SK-N-SH (cell line): ENCODE results near the gene GPX5.

ENCODE experiments used
- EP300 ChIP-seq, 2 experiments: IDR thresholded peaks; 2 replicates each; pipeline versions ENCODE4 v1.4.0 to v1.6.1; 2012; ENCODE audit warnings: borderline replicate concordance in 1 of 2, low read depth in 1 of 2, low read length in 1 of 2
- EZH2phosphoT487 ChIP-seq: fragments of 200-600 bp; sonication (generic); IDR thresholded peaks from 2 replicates; pipeline ENCODE4 v1.6.1; 2017; ENCODE audit warnings: low read depth, mixed run types, mild to moderate bottlenecking, antibody characterized with exemption, moderate library complexity, borderline replicate concordance
- FOSL2 ChIP-seq: IDR thresholded peaks from 2 replicates; pipeline ENCODE4 v1.4.0; 2012; ENCODE audit warnings: low read depth, mild to moderate bottlenecking, moderate library complexity, borderline replicate concordance
- MXI1 ChIP-seq: IDR thresholded peaks from 2 replicates; pipeline ENCODE4 v1.6.1; 2012; ENCODE audit warnings: mild to moderate bottlenecking, low read depth, low read length, improper control_type of control experiment
- POLR2AphosphoS5 ChIP-seq: IDR thresholded peaks from 2 replicates; pipeline ENCODE4 v1.6.1; 2012; ENCODE audit warnings: low read depth, low read length
- RAD21 ChIP-seq: IDR thresholded peaks from 2 replicates; pipeline ENCODE4 v1.6.1; 2012; ENCODE audit warnings: mild to moderate bottlenecking, low read length
- RFX5 ChIP-seq: IDR thresholded peaks from 2 replicates; pipeline ENCODE4 v1.6.1; 2012; ENCODE audit warnings: mild to moderate bottlenecking, improper control_type of control experiment, low read length
- TCF12 ChIP-seq: IDR thresholded peaks from 2 replicates; pipeline ENCODE4 v1.4.0; 2012
- YY1 ChIP-seq: IDR thresholded peaks from 2 replicates; pipeline ENCODE4 v1.4.0; 2012; ENCODE audit warnings: low read depth, mild to moderate bottlenecking
- TF ChIP-seq, protein P1 (sequence below): fragments of 200-600 bp; sonication (generic); IDR thresholded peaks from 2 replicates; pipeline ENCODE4 v1.6.1; 2017; ENCODE audit warnings: antibody characterized with exemption, mild to moderate bottlenecking, moderate library complexity
- TF ChIP-seq, protein P2 (sequence below): IDR thresholded peaks from 2 replicates; pipeline ENCODE4 v1.4.0; 2012; ENCODE audit warnings: low read depth
- TF ChIP-seq, protein P3 (sequence below): fragments of 150-350 bp; IDR thresholded peaks from 2 replicates; pipeline ENCODE4 v1.6.1; 2017; ENCODE audit warnings: antibody characterized with exemption, low read length, low read depth, borderline replicate concordance

DNA sequence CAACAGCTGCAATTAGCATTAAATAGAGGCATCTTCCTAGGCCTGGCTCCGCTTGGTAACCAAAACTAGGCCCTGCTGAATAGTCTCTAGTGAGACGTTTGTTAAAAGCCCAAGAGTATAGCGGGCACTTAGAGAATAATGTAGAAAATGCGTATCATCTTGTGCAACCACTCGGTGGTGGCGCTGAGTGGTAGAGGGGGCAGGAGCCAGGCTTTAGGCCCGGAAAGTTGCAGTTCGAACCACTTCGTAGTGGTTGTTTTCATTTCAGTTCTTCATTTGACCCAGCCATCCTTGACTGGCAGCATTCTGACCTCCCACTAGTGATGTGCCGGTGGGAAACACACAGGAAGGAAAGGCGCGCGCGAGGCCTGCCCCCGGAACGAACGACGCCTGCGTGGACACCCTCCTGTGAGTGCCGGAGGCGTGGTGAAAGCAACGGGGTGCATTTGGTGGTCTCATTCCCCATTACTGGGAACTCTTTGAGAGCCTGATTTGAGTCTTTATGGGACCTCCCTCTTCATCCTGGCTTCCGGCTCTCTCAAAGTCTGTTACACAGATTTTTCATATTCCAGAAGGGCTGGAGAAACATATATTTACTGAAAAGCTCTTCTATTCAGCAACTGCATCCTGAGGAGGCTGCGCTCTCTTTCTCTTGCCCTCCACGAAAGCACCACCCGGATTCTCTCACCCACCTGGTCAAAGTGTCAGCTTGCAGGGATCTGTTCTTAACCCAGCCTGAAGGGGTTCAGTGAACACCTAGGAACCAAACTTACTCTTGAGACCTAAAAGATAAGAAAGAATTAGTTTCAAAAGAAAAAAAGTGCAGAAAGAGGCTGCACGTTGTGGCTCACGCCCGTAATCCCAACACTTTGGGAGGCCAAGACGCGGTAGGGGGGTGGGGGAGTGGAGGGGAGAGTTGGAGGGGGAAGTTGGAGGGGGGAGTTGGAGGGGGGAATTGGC lies 18.2 kb downstream of the GPX5 start:
- TF ChIP-seq, protein P1, sequence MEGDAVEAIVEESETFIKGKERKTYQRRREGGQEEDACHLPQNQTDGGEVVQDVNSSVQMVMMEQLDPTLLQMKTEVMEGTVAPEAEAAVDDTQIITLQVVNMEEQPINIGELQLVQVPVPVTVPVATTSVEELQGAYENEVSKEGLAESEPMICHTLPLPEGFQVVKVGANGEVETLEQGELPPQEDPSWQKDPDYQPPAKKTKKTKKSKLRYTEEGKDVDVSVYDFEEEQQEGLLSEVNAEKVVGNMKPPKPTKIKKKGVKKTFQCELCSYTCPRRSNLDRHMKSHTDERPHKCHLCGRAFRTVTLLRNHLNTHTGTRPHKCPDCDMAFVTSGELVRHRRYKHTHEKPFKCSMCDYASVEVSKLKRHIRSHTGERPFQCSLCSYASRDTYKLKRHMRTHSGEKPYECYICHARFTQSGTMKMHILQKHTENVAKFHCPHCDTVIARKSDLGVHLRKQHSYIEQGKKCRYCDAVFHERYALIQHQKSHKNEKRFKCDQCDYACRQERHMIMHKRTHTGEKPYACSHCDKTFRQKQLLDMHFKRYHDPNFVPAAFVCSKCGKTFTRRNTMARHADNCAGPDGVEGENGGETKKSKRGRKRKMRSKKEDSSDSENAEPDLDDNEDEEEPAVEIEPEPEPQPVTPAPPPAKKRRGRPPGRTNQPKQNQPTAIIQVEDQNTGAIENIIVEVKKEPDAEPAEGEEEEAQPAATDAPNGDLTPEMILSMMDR: no peak
- TF ChIP-seq MXI1 (no peak), YY1 (no peak), RFX5 (no peak), POLR2AphosphoS5 (no peak), EZH2phosphoT487 (no peak), EP300 (IDR thresholded peaks at IDR 0.05; ENCODE audit: borderline replicate concordance in 1 of 2, low read depth in 1 of 2, low read length in 1 of 2) (no peak), RAD21 (no peak), TCF12 (no peak), FOSL2 (no peak)
- TF ChIP-seq, protein P2, sequence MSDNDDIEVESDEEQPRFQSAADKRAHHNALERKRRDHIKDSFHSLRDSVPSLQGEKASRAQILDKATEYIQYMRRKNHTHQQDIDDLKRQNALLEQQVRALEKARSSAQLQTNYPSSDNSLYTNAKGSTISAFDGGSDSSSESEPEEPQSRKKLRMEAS: no peak
- TF ChIP-seq, protein P3, sequence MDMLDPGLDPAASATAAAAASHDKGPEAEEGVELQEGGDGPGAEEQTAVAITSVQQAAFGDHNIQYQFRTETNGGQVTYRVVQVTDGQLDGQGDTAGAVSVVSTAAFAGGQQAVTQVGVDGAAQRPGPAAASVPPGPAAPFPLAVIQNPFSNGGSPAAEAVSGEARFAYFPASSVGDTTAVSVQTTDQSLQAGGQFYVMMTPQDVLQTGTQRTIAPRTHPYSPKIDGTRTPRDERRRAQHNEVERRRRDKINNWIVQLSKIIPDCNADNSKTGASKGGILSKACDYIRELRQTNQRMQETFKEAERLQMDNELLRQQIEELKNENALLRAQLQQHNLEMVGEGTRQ: no peak
